Renal pelvis (tissue), 4 donors: ENCODE measurements around the gene C2orf42. TPM values are rescaled to one million over a fixed set of nuclear protein-coding genes. Genes with fewer than 3 reads are reported as not detected.
"Not testable (repeated sequence)": the region's sequence is repeated elsewhere in the genome, so short reads cannot be mapped to it uniquely, and the experiment has no call there.

Experiments
- DNase-seq: peaks from one replicate; pipeline ENCODE4 v3.0.0-alpha.2; 2013
- polyA plus RNA-seq, 3 donors: library from polyadenylated mRNA; unstranded; fragments of 120-200 nt; gene quantifications; one replicate each; pipeline ENCODE4 v1.2.1, GENCODE V29; 2013; ENCODE audit not compliant: insufficient read length in 3 of 3

Gene C2orf42
- polyA plus RNA-seq, 3 donors, result 16.3 to 17.6 (median 16.9) TPM

GRCh38 chr2:70110397-70110796, 80.4 kb downstream of the C2orf42 start:
- DNase-seq, result not testable (repeated sequence)

DNA sequence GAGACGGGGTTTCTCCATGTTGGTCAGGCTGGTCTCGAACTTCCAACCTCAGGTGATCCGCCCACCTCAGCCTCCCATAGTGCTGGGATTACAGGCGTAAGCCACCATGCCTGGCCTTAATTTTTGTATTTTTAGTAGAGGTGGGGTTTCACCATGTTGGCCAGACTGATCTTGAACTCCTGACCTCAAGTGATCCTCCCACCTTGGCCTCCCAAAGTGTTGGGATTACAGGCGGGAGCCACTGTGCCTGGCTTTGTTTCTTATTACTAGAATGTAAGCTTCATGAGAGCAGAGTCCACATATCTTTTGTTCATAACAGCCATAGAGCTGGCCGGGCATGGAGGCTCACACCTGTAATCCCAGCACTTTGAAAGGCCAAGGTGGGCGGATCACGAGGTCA, 84.7 kb downstream of the C2orf42 start:
- not testable (repeated sequence) for DNase-seq

DNA sequence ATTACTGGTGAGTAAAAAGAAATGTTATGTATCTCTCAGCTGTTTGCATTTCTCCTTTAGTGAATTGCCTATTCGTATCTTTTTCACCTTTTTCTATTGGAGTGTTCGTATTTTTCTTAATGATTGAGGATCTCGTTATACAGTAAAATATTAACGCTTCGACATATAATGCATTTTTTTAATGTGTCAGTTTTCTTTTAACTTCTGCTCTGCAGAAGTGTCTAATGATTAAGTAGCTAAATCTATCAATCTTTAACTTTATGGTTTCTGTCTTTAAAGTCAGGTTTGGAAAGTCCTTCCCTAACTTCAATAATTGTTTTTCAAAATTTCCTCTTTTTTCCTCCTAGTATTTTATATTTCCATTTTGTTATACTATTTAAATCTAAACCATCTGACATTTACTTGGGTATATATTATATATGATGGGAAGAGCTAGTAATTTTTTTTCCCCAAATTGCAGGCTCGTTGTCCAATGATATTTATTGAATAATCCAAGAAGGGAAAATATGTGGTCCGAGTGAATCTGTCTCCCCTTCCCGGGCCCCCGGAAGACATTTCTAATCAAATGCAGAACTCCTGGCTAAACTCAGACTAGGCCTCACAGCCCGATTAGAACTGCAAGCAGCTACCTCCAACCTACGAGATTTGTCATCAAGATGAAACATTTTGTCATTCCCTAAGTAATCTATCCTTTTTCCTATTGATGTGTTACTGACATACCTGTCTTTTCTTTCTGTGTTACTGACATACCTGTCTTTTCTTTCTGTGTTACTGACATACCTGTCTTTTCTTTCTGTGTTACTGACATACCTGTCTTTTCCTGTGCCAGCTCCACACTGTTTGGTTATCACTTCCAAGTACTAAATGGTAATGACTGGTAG, 86.3 kb downstream of the C2orf42 start:
- DNase-seq, result peak; percentile 88

GRCh38 chr2:70103531-70104061, 87.2 kb downstream of the C2orf42 start:
- no peak for DNase-seq

DNA sequence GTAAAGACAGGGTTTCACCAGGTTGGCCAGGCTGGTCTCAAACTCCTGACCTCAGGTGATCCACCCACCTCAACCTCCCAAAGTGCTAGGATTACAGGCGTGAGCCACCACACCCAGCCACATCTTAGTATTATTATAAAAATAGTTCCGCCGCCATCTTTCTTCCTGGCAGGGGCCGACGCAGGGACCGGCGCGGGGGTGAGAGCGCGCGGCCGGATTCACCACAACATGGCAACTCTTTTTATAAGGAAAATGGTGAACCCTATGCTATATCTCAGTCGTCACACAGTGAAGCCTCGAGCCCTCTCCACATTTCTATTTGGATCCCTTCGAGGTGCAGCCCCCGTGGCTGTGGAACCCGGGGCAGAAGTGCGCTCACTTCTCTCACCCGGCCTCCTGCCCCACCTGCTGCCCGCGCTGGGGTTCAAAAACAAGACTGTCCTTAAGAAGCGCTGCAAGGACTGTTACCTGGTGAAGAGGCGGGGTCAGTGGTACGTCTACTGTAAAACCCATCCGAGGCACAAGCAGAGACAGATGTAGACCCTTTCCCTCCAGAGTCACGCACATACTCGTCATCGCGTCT, 88.4 kb downstream of the C2orf42 start:
- not testable (repeated sequence) for DNase-seq

DNA sequence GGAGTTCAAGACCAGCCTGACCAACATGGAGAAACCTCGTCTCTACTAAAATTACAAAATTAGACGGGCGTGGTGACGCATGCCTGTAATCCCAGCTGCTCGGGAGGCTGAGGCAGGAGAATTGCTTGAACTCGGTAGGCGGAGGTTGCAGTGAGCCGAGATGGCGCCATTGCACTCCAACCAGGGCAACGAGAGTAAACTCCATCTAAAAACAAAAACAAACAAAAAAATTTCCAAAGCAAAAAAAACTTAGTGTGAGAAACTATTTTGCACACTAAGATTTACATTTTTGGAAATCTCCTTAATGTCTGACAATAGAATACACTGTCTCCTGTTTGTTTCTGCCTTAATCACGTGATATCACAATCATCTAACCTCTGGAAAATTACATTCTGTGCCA, 89.1 kb downstream of the C2orf42 start:
- not testable (repeated sequence) for DNase-seq

DNA sequence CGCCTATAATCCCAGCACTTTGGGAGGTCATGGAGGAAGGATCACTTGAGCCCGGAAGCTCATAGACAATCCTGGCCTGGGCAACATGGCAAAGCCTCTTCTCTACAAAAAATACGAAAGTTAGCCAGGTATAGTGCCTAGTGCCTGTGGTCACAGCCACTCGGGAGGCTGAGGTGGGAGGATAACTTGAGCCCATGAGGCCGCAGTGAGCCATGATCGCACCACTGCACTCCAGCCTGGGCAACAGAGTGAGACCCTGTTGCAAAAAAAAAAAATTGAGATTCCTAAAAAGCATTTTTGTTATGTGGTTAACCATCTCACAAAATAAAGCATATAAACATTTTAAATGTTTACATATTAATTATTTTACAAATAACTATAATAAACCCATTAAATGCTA, 89.6 kb downstream of the C2orf42 start:
- DNase-seq, result no peak

Other genes with a start within 250 kb of the C2orf42 start
- 1 to 10 TPM; 4.3 to 5.1 (median 4.4) TPM for gene ASPRV1, start 229.4 kb downstream of the C2orf42 start, polyA plus RNA-seq
- 100 to 1,000 TPM; 271 to 339 (median 313) TPM for gene PCBP1, start 103.5 kb downstream of the C2orf42 start, polyA plus RNA-seq
- gene TIA1, start 57.6 kb upstream of the C2orf42 start, polyA plus RNA-seq, result 100 to 1,000 TPM; 414 to 568 (median 538) TPM
- gene PCYOX1, start 67.1 kb upstream of the C2orf42 start, polyA plus RNA-seq, result 10 to 100 TPM; 57.8 to 82.1 (median 72.7) TPM
- gene SNRPG, start 102.7 kb upstream of the C2orf42 start, polyA plus RNA-seq, result 100 to 1,000 TPM; 123 to 157 (median 128) TPM
- gene FAM136A, start 111.0 kb upstream of the C2orf42 start, polyA plus RNA-seq, result 10 to 100 TPM; 72.8 to 82.2 (median 77.4) TPM